ENCODE data around the gene C8B. TPM values are rescaled to one million over a fixed set of nuclear protein-coding genes. Genes with fewer than 3 reads are reported as not detected.

C8B gene
- total RNA-seq, 1 experiment from 2014 or later: not detected

DNA sequence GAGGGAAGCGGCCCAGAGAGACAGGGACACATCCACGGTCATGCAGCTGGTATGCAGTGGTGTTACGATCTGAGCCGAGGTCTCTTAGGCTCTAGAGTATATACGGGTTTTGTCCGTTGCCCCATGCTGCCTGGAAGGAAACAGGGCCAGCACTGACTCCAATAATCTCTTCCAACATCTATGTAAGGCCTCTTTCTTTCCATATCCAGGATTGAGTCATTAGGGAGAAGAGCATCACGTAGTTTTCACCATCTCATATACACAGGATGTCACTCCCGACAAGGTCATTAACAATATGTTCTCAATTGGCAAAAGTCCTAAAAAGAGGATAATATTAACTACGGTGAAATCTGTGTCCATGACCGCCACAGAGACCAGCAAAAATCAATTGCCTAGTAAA, 4.4 kb downstream of the C8B start:
- TF ChIP-seq, protein P1, sequence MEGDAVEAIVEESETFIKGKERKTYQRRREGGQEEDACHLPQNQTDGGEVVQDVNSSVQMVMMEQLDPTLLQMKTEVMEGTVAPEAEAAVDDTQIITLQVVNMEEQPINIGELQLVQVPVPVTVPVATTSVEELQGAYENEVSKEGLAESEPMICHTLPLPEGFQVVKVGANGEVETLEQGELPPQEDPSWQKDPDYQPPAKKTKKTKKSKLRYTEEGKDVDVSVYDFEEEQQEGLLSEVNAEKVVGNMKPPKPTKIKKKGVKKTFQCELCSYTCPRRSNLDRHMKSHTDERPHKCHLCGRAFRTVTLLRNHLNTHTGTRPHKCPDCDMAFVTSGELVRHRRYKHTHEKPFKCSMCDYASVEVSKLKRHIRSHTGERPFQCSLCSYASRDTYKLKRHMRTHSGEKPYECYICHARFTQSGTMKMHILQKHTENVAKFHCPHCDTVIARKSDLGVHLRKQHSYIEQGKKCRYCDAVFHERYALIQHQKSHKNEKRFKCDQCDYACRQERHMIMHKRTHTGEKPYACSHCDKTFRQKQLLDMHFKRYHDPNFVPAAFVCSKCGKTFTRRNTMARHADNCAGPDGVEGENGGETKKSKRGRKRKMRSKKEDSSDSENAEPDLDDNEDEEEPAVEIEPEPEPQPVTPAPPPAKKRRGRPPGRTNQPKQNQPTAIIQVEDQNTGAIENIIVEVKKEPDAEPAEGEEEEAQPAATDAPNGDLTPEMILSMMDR (conservative IDR thresholded peaks at IDR 0.05): no peak

More for the DNA sequence above, 4.4 kb downstream of the C8B start:
- no peaks in the 10 kb centered on the region for H3K27me3 ChIP-seq (ENCODE audit: insufficient read depth, low read length)
- H2BK120ac ChIP-seq (ENCODE audit: low read depth, low read length, poor library complexity, severe bottlenecking): no peak overlapping the region
- no peak overlapping the region for H3K4me3 Mint-ChIP-seq
- H3K9me3 Mint-ChIP-seq: no peaks in the 10 kb centered on the region
- H2BK12ac ChIP-seq (ENCODE audit: insufficient read length, low read depth, low read length): no peak overlapping the region
- H2BK15ac ChIP-seq (ENCODE audit: low read depth, low read length): no peak overlapping the region
- no peak overlapping the region for H3T11ph ChIP-seq (ENCODE audit: low read length)
- H3K9ac ChIP-seq (ENCODE audit: extremely low read depth, insufficient read length, low read length): no peak overlapping the region
- no peaks in the 10 kb centered on the region for H3K36me3 Mint-ChIP-seq (ENCODE audit: insufficient read depth in 1 of 3, low read depth in 3 of 3)
- H3K56ac ChIP-seq (ENCODE audit: insufficient read length, low read depth, low read length): no peak overlapping the region
- H3K79me2 ChIP-seq (ENCODE audit: insufficient read depth, low read length): no peaks in the 10 kb centered on the region
- no peak overlapping the region for H3K4me2 ChIP-seq (ENCODE audit: insufficient read depth, insufficient read length, low read length)
- no peak overlapping the region for H3K18ac ChIP-seq (ENCODE audit: insufficient read length, low read depth, low read length)
- H3K23me2 ChIP-seq (ENCODE audit: insufficient read length, low read depth, low read length, poor library complexity, severe bottlenecking): no peaks in the 10 kb centered on the region
- no peaks in the 10 kb centered on the region for H3K9me3 ChIP-seq (ENCODE audit: control insufficient read depth, low read depth, low read length)
- WGBS (ENCODE audit: extremely low coverage, insufficient read length, low lambda C conversion rate): no CpG with 5 or more reads among the region's 10 CpGs
- no peak for DNase-seq
- no peak overlapping the region for H4K91ac ChIP-seq (ENCODE audit: insufficient read length, low read depth, low read length)
- H3K27ac ChIP-seq (ENCODE audit: insufficient read length, low read depth, low read length): no peak overlapping the region
- H2AFZ ChIP-seq (ENCODE audit: low read length): no peak overlapping the region
- H2BK20ac ChIP-seq (ENCODE audit: low read depth, low read length, poor library complexity, severe bottlenecking): no peak overlapping the region
- H3K14ac ChIP-seq (ENCODE audit: insufficient read depth, low read length): no peak overlapping the region
- 0 out of 4 replicates have a peak, but pooled peaks cover 0 to 3% of the 10 kb centered on the region in 2 experiments for H3K4me1 Mint-ChIP-seq
- H3K4ac ChIP-seq (ENCODE audit: low read depth, low read length): no peak overlapping the region
- no peak overlapping the region for H2AK5ac ChIP-seq (ENCODE audit: insufficient read length, low read length)
- no peaks in the 10 kb centered on the region for H3K27me3 Mint-ChIP-seq (ENCODE audit: low read depth)
- H3K23ac ChIP-seq (ENCODE audit: insufficient read length, low read depth, low read length): no peak overlapping the region
- no peak overlapping the region for H3K27ac Mint-ChIP-seq
- H3K79me1 ChIP-seq (ENCODE audit: insufficient read depth, low read depth, low read length, poor library complexity, severe bottlenecking): no peaks in the 10 kb centered on the region
- H2BK5ac ChIP-seq (ENCODE audit: insufficient read length, low read length): no peak overlapping the region
- H4K5ac ChIP-seq (ENCODE audit: insufficient read length, low read depth, low read length): no peak overlapping the region
- H4K8ac ChIP-seq (replicated peaks; ENCODE audit: insufficient read length, low read depth, low read length): no peak overlapping the region
- no peaks in the 10 kb centered on the region for H3K4me1 ChIP-seq (ENCODE audit: insufficient read depth, low read length)
- no peaks in the 10 kb centered on the region for H4K20me1 ChIP-seq (ENCODE audit: control insufficient read depth, insufficient read depth, insufficient read length)

All from H9 (cell line).